ENCODE results near the gene ABCC4.

Gene ABCC4

GRCh38 chr13:95087746-95088305 is 213.4 kb downstream of the ABCC4 start:
- H3K27me3 ChIP-seq (ENCODE audit: control insufficient read depth in 1 of 2, insufficient read depth in 2 of 2, low read length in 2 of 2): no peaks in the 10 kb centered on the region
- H3K9me3 ChIP-seq (ENCODE audit: low read length): no peaks in the 10 kb centered on the region
- H3K9ac ChIP-seq (ENCODE audit: low read length): no peak overlapping the region
- no peak overlapping the region for H3K27ac ChIP-seq (ENCODE audit: low read depth, low read length)
- H3K4me1 ChIP-seq (ENCODE audit: insufficient read depth, low read length): no peaks in the 10 kb centered on the region
- H3K4me3 ChIP-seq (ENCODE audit: low read depth in 1 of 2, low read length in 2 of 2): no peak overlapping the region
- no peaks in the 10 kb centered on the region for H3K36me3 ChIP-seq (ENCODE audit: insufficient read depth, low read length)

GRCh38 chr13:95086761-95087160 is 214.5 kb downstream of the ABCC4 start:
- H3K9me3 ChIP-seq (ENCODE audit: low read length): no peaks in the 10 kb centered on the region

GRCh38 chr13:95083758-95084157 is 217.5 kb downstream of the ABCC4 start:
- Histone ChIP-seq H3K9me3 (ENCODE audit: low read length) (no peaks in the 10 kb centered on the region), H3K4me3 (ENCODE audit: low read depth in 1 of 2, low read length in 2 of 2) (no peak overlapping the region), H3K27ac (ENCODE audit: low read depth, low read length) (no peak overlapping the region), H3K27me3 (ENCODE audit: control insufficient read depth in 1 of 2, insufficient read depth in 2 of 2, low read length in 2 of 2) (no peaks in the 10 kb centered on the region), H3K36me3 (ENCODE audit: insufficient read depth, low read length) (no peaks in the 10 kb centered on the region), H3K4me1 (ENCODE audit: insufficient read depth, low read length) (no peaks in the 10 kb centered on the region), H3K9ac (ENCODE audit: low read length) (no peak overlapping the region)

More at GRCh38 chr13:95086761-95087160, 214.5 kb downstream of the ABCC4 start:
- Histone ChIP-seq H3K4me1 (ENCODE audit: insufficient read depth, low read length) (no peaks in the 10 kb centered on the region), H3K27me3 (ENCODE audit: control insufficient read depth in 1 of 2, insufficient read depth in 2 of 2, low read length in 2 of 2) (no peaks in the 10 kb centered on the region), H3K4me3 (ENCODE audit: low read depth in 1 of 2, low read length in 2 of 2) (no peak overlapping the region), H3K36me3 (ENCODE audit: insufficient read depth, low read length) (no peaks in the 10 kb centered on the region), H3K9ac (ENCODE audit: low read length) (no peak overlapping the region), H3K27ac (ENCODE audit: low read depth, low read length) (no peak overlapping the region)

- no peak overlapping the region for H3K4me3 ChIP-seq (ENCODE audit: low read depth in 1 of 2, low read length in 2 of 2)
- H3K9me3 ChIP-seq (ENCODE audit: low read length): no peaks in the 10 kb centered on the region
- H3K27ac ChIP-seq (ENCODE audit: low read depth, low read length): no peak overlapping the region
- H3K36me3 ChIP-seq (ENCODE audit: insufficient read depth, low read length): no peaks in the 10 kb centered on the region
- H3K27me3 ChIP-seq (ENCODE audit: control insufficient read depth in 1 of 2, insufficient read depth in 2 of 2, low read length in 2 of 2): no peaks in the 10 kb centered on the region
- no peaks in the 10 kb centered on the region for H3K4me1 ChIP-seq (ENCODE audit: insufficient read depth, low read length)
- no peak overlapping the region for H3K9ac ChIP-seq (ENCODE audit: low read length)
Measured at GRCh38 chr13:95083066-95083465, 218.2 kb downstream of the ABCC4 start.

GRCh38 chr13:95075506-95075905 is 225.7 kb downstream of the ABCC4 start:
- H3K4me3 ChIP-seq (ENCODE audit: low read depth in 1 of 2, low read length in 2 of 2): no peak overlapping the region
- no peak overlapping the region for H3K9ac ChIP-seq (ENCODE audit: low read length)
- no peak overlapping the region for H3K27ac ChIP-seq (ENCODE audit: low read depth, low read length)
- H3K9me3 ChIP-seq (ENCODE audit: low read length): no peaks in the 10 kb centered on the region
- peaks cover 14% of the 10 kb centered on the region for H3K36me3 ChIP-seq (ENCODE audit: insufficient read depth, low read length)
- H3K27me3 ChIP-seq (ENCODE audit: control insufficient read depth in 1 of 2, insufficient read depth in 2 of 2, low read length in 2 of 2): no peaks in the 10 kb centered on the region
- no peaks in the 10 kb centered on the region for H3K4me1 ChIP-seq (ENCODE audit: insufficient read depth, low read length)

- Histone ChIP-seq H3K36me3 (ENCODE audit: insufficient read depth, low read length) (peaks cover 21% of the 10 kb centered on the region), H3K27me3 (ENCODE audit: control insufficient read depth in 1 of 2, insufficient read depth in 2 of 2, low read length in 2 of 2) (no peaks in the 10 kb centered on the region), H3K27ac (ENCODE audit: low read depth, low read length) (no peak overlapping the region)
Measured at GRCh38 chr13:95074820-95075219, 226.4 kb downstream of the ABCC4 start.

GRCh38 chr13:95073747-95074311 is 227.4 kb downstream of the ABCC4 start:
- Histone ChIP-seq H3K4me1 (ENCODE audit: insufficient read depth, low read length) (no peaks in the 10 kb centered on the region), H3K9ac (ENCODE audit: low read length) (no peak overlapping the region), H3K27ac (ENCODE audit: low read depth, low read length) (no peak overlapping the region), H3K9me3 (ENCODE audit: low read length) (no peaks in the 10 kb centered on the region), H3K27me3 (ENCODE audit: control insufficient read depth in 1 of 2, insufficient read depth in 2 of 2, low read length in 2 of 2) (no peaks in the 10 kb centered on the region), H3K36me3 (ENCODE audit: insufficient read depth, low read length) (peaks cover 24% of the 10 kb centered on the region), H3K4me3 (ENCODE audit: low read depth in 1 of 2, low read length in 2 of 2) (no peak overlapping the region)

More at GRCh38 chr13:95074820-95075219, 226.4 kb downstream of the ABCC4 start:
- no peak overlapping the region for H3K4me3 ChIP-seq (ENCODE audit: low read depth in 1 of 2, low read length in 2 of 2)
- H3K9me3 ChIP-seq (ENCODE audit: low read length): no peaks in the 10 kb centered on the region
- H3K4me1 ChIP-seq (ENCODE audit: insufficient read depth, low read length): no peaks in the 10 kb centered on the region
- H3K9ac ChIP-seq (ENCODE audit: low read length): no peak overlapping the region

- H3K27ac ChIP-seq (ENCODE audit: low read depth, low read length): no peak overlapping the region
- H3K4me3 ChIP-seq (ENCODE audit: low read depth in 1 of 2, low read length in 2 of 2): no peak overlapping the region
- no peaks in the 10 kb centered on the region for H3K9me3 ChIP-seq (ENCODE audit: low read length)
- H3K4me1 ChIP-seq (ENCODE audit: insufficient read depth, low read length): no peaks in the 10 kb centered on the region
- peaks cover 19% of the 10 kb centered on the region for H3K36me3 ChIP-seq (ENCODE audit: insufficient read depth, low read length)
- no peak overlapping the region for H3K9ac ChIP-seq (ENCODE audit: low read length)
- no peaks in the 10 kb centered on the region for H3K27me3 ChIP-seq (ENCODE audit: control insufficient read depth in 1 of 2, insufficient read depth in 2 of 2, low read length in 2 of 2)
Measured at GRCh38 chr13:95067303-95067702, 233.9 kb downstream of the ABCC4 start.

GRCh38 chr13:95060014-95060519 is 241.2 kb downstream of the ABCC4 start:
- H3K27ac ChIP-seq (ENCODE audit: low read depth, low read length): no peak overlapping the region
- no peaks in the 10 kb centered on the region for H3K36me3 ChIP-seq (ENCODE audit: insufficient read depth, low read length)
- H3K4me1 ChIP-seq (ENCODE audit: insufficient read depth, low read length): no peaks in the 10 kb centered on the region
- H3K9ac ChIP-seq (ENCODE audit: low read length): no peak overlapping the region
- no peaks in the 10 kb centered on the region for H3K9me3 ChIP-seq (ENCODE audit: low read length)
- H3K27me3 ChIP-seq (ENCODE audit: control insufficient read depth in 1 of 2, insufficient read depth in 2 of 2, low read length in 2 of 2): no peaks in the 10 kb centered on the region
- no peak overlapping the region for H3K4me3 ChIP-seq (ENCODE audit: low read depth in 1 of 2, low read length in 2 of 2)

GRCh38 chr13:95059306-95059705 is 241.9 kb downstream of the ABCC4 start:
- H3K36me3 ChIP-seq (ENCODE audit: insufficient read depth, low read length): no peaks in the 10 kb centered on the region
- no peaks in the 10 kb centered on the region for H3K27me3 ChIP-seq (ENCODE audit: control insufficient read depth in 1 of 2, insufficient read depth in 2 of 2, low read length in 2 of 2)
- H3K9me3 ChIP-seq (ENCODE audit: low read length): no peaks in the 10 kb centered on the region
- no peaks in the 10 kb centered on the region for H3K4me1 ChIP-seq (ENCODE audit: insufficient read depth, low read length)
- no peak overlapping the region for H3K9ac ChIP-seq (ENCODE audit: low read length)
- no peak overlapping the region for H3K27ac ChIP-seq (ENCODE audit: low read depth, low read length)
- H3K4me3 ChIP-seq (ENCODE audit: low read depth in 1 of 2, low read length in 2 of 2): no peak overlapping the region

GRCh38 chr13:95058680-95059079 is 242.6 kb downstream of the ABCC4 start:
- Histone ChIP-seq H3K4me3 (ENCODE audit: low read depth in 1 of 2, low read length in 2 of 2) (no peak overlapping the region), H3K9ac (ENCODE audit: low read length) (no peak overlapping the region), H3K9me3 (ENCODE audit: low read length) (no peaks in the 10 kb centered on the region), H3K4me1 (ENCODE audit: insufficient read depth, low read length) (no peaks in the 10 kb centered on the region), H3K27ac (ENCODE audit: low read depth, low read length) (no peak overlapping the region), H3K36me3 (ENCODE audit: insufficient read depth, low read length) (no peaks in the 10 kb centered on the region), H3K27me3 (ENCODE audit: control insufficient read depth in 1 of 2, insufficient read depth in 2 of 2, low read length in 2 of 2) (no peaks in the 10 kb centered on the region)

GRCh38 chr13:95056266-95056665 is 245.0 kb downstream of the ABCC4 start:
- Histone ChIP-seq H3K4me1 (ENCODE audit: insufficient read depth, low read length) (no peaks in the 10 kb centered on the region), H3K4me3 (ENCODE audit: low read depth in 1 of 2, low read length in 2 of 2) (no peak overlapping the region)

More at GRCh38 chr13:95056266-95056665, 245.0 kb downstream of the ABCC4 start:
- Histone ChIP-seq H3K27ac (ENCODE audit: low read depth, low read length) (no peak overlapping the region), H3K27me3 (ENCODE audit: control insufficient read depth in 1 of 2, insufficient read depth in 2 of 2, low read length in 2 of 2) (no peaks in the 10 kb centered on the region), H3K9ac (ENCODE audit: low read length) (no peak overlapping the region), H3K9me3 (ENCODE audit: low read length) (no peaks in the 10 kb centered on the region), H3K36me3 (ENCODE audit: insufficient read depth, low read length) (no peaks in the 10 kb centered on the region)

Data from muscle layer of colon (tissue), 2 donors.